Type B pancreatic cell (in vitro differentiated cells): ENCODE measurements around the gene HS3ST3A1. TPM values are rescaled to one million over a fixed set of nuclear protein-coding genes. Genes with fewer than 3 reads are reported as not detected.

Experiments
- DNase-seq: peaks from one replicate; pipeline ENCODE4 v3.0.0; 2021; ENCODE audit warnings: mixed read lengths; ENCODE audit not compliant: unreplicated experiment; ENCODE audit errors: extremely low spot score
- H3K27ac Mint-ChIP-seq: 2 replicates; pipeline ENCODE4 v1.8.0; 2021; ENCODE audit warnings: mild to moderate bottlenecking, mixed read lengths
- H3K27me3 Mint-ChIP-seq: 2 replicates; pipeline ENCODE4 v1.8.0; 2021; ENCODE audit warnings: mixed read lengths
- H3K36me3 Mint-ChIP-seq: 2 replicates; pipeline ENCODE4 v1.8.0; 2021; ENCODE audit warnings: mixed read lengths
- H3K4me1 Mint-ChIP-seq: one replicate; pipeline ENCODE4 v1.8.0; 2021; ENCODE audit warnings: mixed read lengths; ENCODE audit not compliant: unreplicated experiment
- H3K4me3 Mint-ChIP-seq: 2 replicates; pipeline ENCODE4 v1.8.0; 2021; ENCODE audit warnings: mild to moderate bottlenecking, mixed read lengths
- H3K9me3 Mint-ChIP-seq: 2 replicates; pipeline ENCODE4 v1.8.0; 2021; ENCODE audit warnings: mixed read lengths
- CTCF ChIP-seq: fragments of 200-600 bp; sonication (generic); conservative IDR thresholded peaks from 2 replicates; pipeline ENCODE4 v1.5.0; 2021; ENCODE audit warnings: antibody characterized with exemption, mild to moderate bottlenecking
- total RNA-seq: library from RNA; stranded (reverse); gene quantifications from 2 replicates; pipeline ENCODE4 v1.2.1, GENCODE V29; 2021; ENCODE audit warnings: low replicate concordance

HS3ST3A1 gene
- total RNA-seq, 1 donor from 2014 or later, result 7.6 TPM

GRCh38 chr17:13476720-13477119, 125.0 kb downstream of the HS3ST3A1 start:
- Mint-ChIP-seq H3K4me3 (no peak overlapping the region), H3K27ac (no peak overlapping the region), H3K4me1 (peaks cover 12% of the 10 kb centered on the region), H3K9me3 (peaks cover 26% of the 10 kb centered on the region), H3K36me3 (peaks cover 6% of the 10 kb centered on the region), H3K27me3 (no peaks in the 10 kb centered on the region)
- DNase-seq, result no peak
- TF ChIP-seq CTCF, result no peak

GRCh38 chr17:13475574-13476223, 126.0 kb downstream of the HS3ST3A1 start:
- peaks cover 12% of the 10 kb centered on the region for H3K4me1 Mint-ChIP-seq
- H3K9me3 Mint-ChIP-seq, result peaks cover 22% of the 10 kb centered on the region
- DNase-seq, result no peak
- no peak overlapping the region for H3K27ac Mint-ChIP-seq
- no peak overlapping the region for H3K4me3 Mint-ChIP-seq
- TF ChIP-seq CTCF, result no peak
- peaks cover 6% of the 10 kb centered on the region for H3K36me3 Mint-ChIP-seq
- H3K27me3 Mint-ChIP-seq, result no peaks in the 10 kb centered on the region

- Mint-ChIP-seq H3K36me3 (no peaks in the 10 kb centered on the region), H3K27me3 (no peaks in the 10 kb centered on the region), H3K4me3 (no peak overlapping the region), H3K27ac (no peak overlapping the region), H3K9me3 (peaks cover 14% of the 10 kb centered on the region), H3K4me1 (peaks cover 12% of the 10 kb centered on the region)
- no peak for TF ChIP-seq CTCF
- DNase-seq, result no peak
Observed at GRCh38 chr17:13474073-13474800, 127.5 kb downstream of the HS3ST3A1 start.

GRCh38 chr17:13465678-13466077, 136.1 kb downstream of the HS3ST3A1 start:
- H3K9me3 Mint-ChIP-seq, result no peaks in the 10 kb centered on the region
- H3K36me3 Mint-ChIP-seq, result no peaks in the 10 kb centered on the region

GRCh38 chr17:13462673-13463124, 139.0 kb downstream of the HS3ST3A1 start:
- Mint-ChIP-seq H3K27ac (no peak overlapping the region), H3K36me3 (no peaks in the 10 kb centered on the region), H3K4me3 (no peak overlapping the region), H3K27me3 (no peaks in the 10 kb centered on the region), H3K9me3 (peaks cover 5% of the 10 kb centered on the region), H3K4me1 (peaks cover 28% of the 10 kb centered on the region)
- no peak for TF ChIP-seq CTCF
- no peak for DNase-seq

More at GRCh38 chr17:13465678-13466077, 136.1 kb downstream of the HS3ST3A1 start:
- H3K27me3 Mint-ChIP-seq, result no peaks in the 10 kb centered on the region
- no peak overlapping the region for H3K4me3 Mint-ChIP-seq
- no peak for TF ChIP-seq CTCF
- H3K4me1 Mint-ChIP-seq, result peaks cover 21% of the 10 kb centered on the region
- H3K27ac Mint-ChIP-seq, result no peak overlapping the region
- DNase-seq, result no peak
